Measurements from ENCODE around the gene PDCD1.

Gene PDCD1

GRCh38 chr2:241863536-241863954 lies 4.9 kb upstream of the PDCD1 start:
- peak; percentile 22 for DNase-seq

- DNase-seq = no peak
These were observed 4.3 kb upstream of the PDCD1 start for GRCh38 chr2:241862775-241863535.

GRCh38 chr2:241862093-241862492 lies 3.4 kb upstream of the PDCD1 start:
- no peak for DNase-seq

- no peak for DNase-seq
These were observed 2.6 kb upstream of the PDCD1 start for GRCh38 chr2:241861264-241861663.

GRCh38 chr2:241860184-241861078 lies 1.7 kb upstream of the PDCD1 start:
- no peak for DNase-seq

- no peak for DNase-seq
These were observed 916 bp upstream of the PDCD1 start for GRCh38 chr2:241859436-241860183.

GRCh38 chr2:241859017-241859435 lies 332 bp upstream of the PDCD1 start:
- DNase-seq = no peak

- no peak for DNase-seq
These were observed 1.0 kb downstream of the PDCD1 start for GRCh38 chr2:241857572-241858121.

GRCh38 chr2:241857041-241857541 lies 1.6 kb downstream of the PDCD1 start:
- no peak for DNase-seq

GRCh38 chr2:241855888-241856422 lies 2.7 kb downstream of the PDCD1 start:
- DNase-seq = no peak

GRCh38 chr2:241855245-241855887 lies 3.3 kb downstream of the PDCD1 start:
- DNase-seq = no peak

- DNase-seq = no peak
These were observed 4.1 kb downstream of the PDCD1 start for GRCh38 chr2:241854342-241855244.

- DNase-seq = no peak
These were observed 4.9 kb downstream of the PDCD1 start for GRCh38 chr2:241853651-241854341.

GRCh38 chr2:241852981-241853631 lies 5.6 kb downstream of the PDCD1 start:
- DNase-seq = no peak

GRCh38 chr2:241852116-241852980 lies 6.3 kb downstream of the PDCD1 start:
- no peak for DNase-seq

GRCh38 chr2:241851325-241852115 lies 7.2 kb downstream of the PDCD1 start:
- DNase-seq = no peak

- no peak for DNase-seq
These were observed 8.0 kb downstream of the PDCD1 start for GRCh38 chr2:241850544-241851324.

Data from fibroblast of upper back skin (primary cell).